Left ventricle myocardium inferior (tissue), 1 donor: Measurements from ENCODE around the gene IPO4. TPM values are rescaled to one million over a fixed set of nuclear protein-coding genes. Genes with fewer than 3 reads are reported as not detected.

Experiments
- DNase-seq: peaks from one replicate; pipeline ENCODE4 v3.0.0-alpha.2; 2020
- H3K27ac ChIP-seq: fragments of 200-600 bp; replicated peaks from 2 replicates; pipeline ENCODE4 v1.8.0; 2021
- H3K27me3 ChIP-seq: fragments of 200-600 bp; 2 replicates; pipeline ENCODE4 v1.8.0; 2021; ENCODE audit warnings: low read depth
- H3K36me3 ChIP-seq: fragments of 200-600 bp; 2 replicates; pipeline ENCODE4 v1.8.0; 2021
- H3K4me1 ChIP-seq: fragments of 200-600 bp; 2 replicates; pipeline ENCODE4 v1.8.0; 2021
- H3K4me3 ChIP-seq: fragments of 200-600 bp; 2 replicates; pipeline ENCODE4 v1.8.0; 2021; ENCODE audit warnings: mild to moderate bottlenecking, moderate library complexity
- H3K9me3 ChIP-seq: fragments of 200-600 bp; replicated peaks from 2 replicates; pipeline ENCODE4 v1.8.0; 2021
- CTCF ChIP-seq: fragments of 200-600 bp; IDR thresholded peaks from 2 replicates; pipeline ENCODE4 v1.8.0; 2021; ENCODE audit warnings: antibody characterized with exemption, mild to moderate bottlenecking, borderline replicate concordance
- intact Hi-C: fragments of 100-400 bp; cut with micrococcal nuclease; formaldehyde crosslinking; loops from one replicate; pipeline ENCODE4 v1.11.0; 2022
- total RNA-seq: library from RNA; stranded (reverse); fragmentation: NEBNext Ultra II Directional; extraction: Animal tissue kit (Norgen Biotek cat#: 25700); gene quantifications from one replicate; pipeline ENCODE4 v1.2.1, GENCODE V29; 2021
- donor health status: DM: no; HTN: yes; CAD: no; lungs with severe emphysema.

The IPO4 gene
- total RNA-seq, 1 donor from 2014 or later: 13.3 TPM

GRCh38 chr14:24160499-24160849, 28.1 kb downstream of the IPO4 start:
- no peak for DNase-seq
- Histone ChIP-seq H3K36me3 (peaks cover 77% of the 10 kb centered on the region), H3K4me3 (no peak overlapping the region), H3K27me3 (no peaks in the 10 kb centered on the region), H3K4me1 (peaks cover 45% of the 10 kb centered on the region), H3K9me3 (no peaks in the 10 kb centered on the region), H3K27ac (peak overlapping the region; percentile 98)
- intact Hi-C loops: no loop called here
- TF ChIP-seq CTCF: no peak

- Histone ChIP-seq H3K36me3 (peaks cover 77% of the 10 kb centered on the region), H3K4me3 (no peak overlapping the region)
Measured at GRCh38 chr14:24159777-24160498, 28.7 kb downstream of the IPO4 start.

GRCh38 chr14:24157331-24157730, 31.3 kb downstream of the IPO4 start:
- DNase-seq: no peak
- H3K9me3 ChIP-seq: no peaks in the 10 kb centered on the region
- H3K4me3 ChIP-seq: no peak overlapping the region
- H3K27ac ChIP-seq: no peak overlapping the region
- peaks cover 75% of the 10 kb centered on the region for H3K36me3 ChIP-seq
- intact Hi-C loops: no loop called here
- peaks cover 22% of the 10 kb centered on the region for H3K4me1 ChIP-seq
- TF ChIP-seq CTCF: no peak
- no peaks in the 10 kb centered on the region for H3K27me3 ChIP-seq

More at GRCh38 chr14:24159777-24160498, 28.7 kb downstream of the IPO4 start:
- Histone ChIP-seq H3K27me3 (no peaks in the 10 kb centered on the region), H3K27ac (peak overlapping the region; percentile 98), H3K4me1 (peaks cover 45% of the 10 kb centered on the region), H3K9me3 (no peaks in the 10 kb centered on the region)
- intact Hi-C loops: no loop called here
- DNase-seq: no peak
- TF ChIP-seq CTCF: no peak

- intact Hi-C loops: no loop called here
- H3K4me1 ChIP-seq: peaks cover 17% of the 10 kb centered on the region
- no peak overlapping the region for H3K27ac ChIP-seq
- H3K27me3 ChIP-seq: no peaks in the 10 kb centered on the region
- H3K4me3 ChIP-seq: no peak overlapping the region
- H3K36me3 ChIP-seq: peaks cover 80% of the 10 kb centered on the region
- no peak for DNase-seq
- H3K9me3 ChIP-seq: no peaks in the 10 kb centered on the region
- TF ChIP-seq CTCF: no peak
Measured at GRCh38 chr14:24156840-24157239, 31.8 kb downstream of the IPO4 start.

GRCh38 chr14:24155100-24155499, 33.5 kb downstream of the IPO4 start:
- intact Hi-C loops: no loop called here
- Histone ChIP-seq H3K4me3 (no peak overlapping the region), H3K27ac (no peak overlapping the region), H3K27me3 (no peaks in the 10 kb centered on the region), H3K36me3 (peaks cover 91% of the 10 kb centered on the region), H3K9me3 (no peaks in the 10 kb centered on the region), H3K4me1 (peaks cover 1% of the 10 kb centered on the region)
- DNase-seq: no peak
- TF ChIP-seq CTCF: no peak
